Activated CD4-positive, alpha-beta memory T cell treated with anti-CD3 and anti-CD28 coated beads, Interleukin-2, amount 10 ng/mL, durations not matched to agents 7 days and 5 days (primary cell): ENCODE measurements around the gene RASAL1. TPM values are rescaled to one million over a fixed set of nuclear protein-coding genes. Genes with fewer than 3 reads are reported as not detected.

Experiments
- CTCF ChIA-PET: fragments of 350-600 bp; sonication (Branson Sonifier 250); formaldehyde crosslinking; loops from one replicate; lab custom pipeline; 2021; ENCODE audit warnings: antibody characterized with exemption, inconsistent platforms; lab: Charles Lee
- POLR2A ChIA-PET: fragments of 350-600 bp; sonication (Branson Sonifier 250); formaldehyde crosslinking; loops from one replicate; lab custom pipeline; 2021; ENCODE audit warnings: antibody characterized with exemption; lab: Charles Lee
- DNase-seq: peaks from one replicate; pipeline ENCODE4 v3.0.0-alpha.2; 2020
- H3K27ac Mint-ChIP-seq: one replicate; pipeline ENCODE4 v1.8.0; 2021; ENCODE audit warnings: mild to moderate bottlenecking, mixed read lengths
- H3K27me3 Mint-ChIP-seq: one replicate; pipeline ENCODE4 v1.8.0; 2021; ENCODE audit warnings: mixed read lengths
- H3K36me3 Mint-ChIP-seq: one replicate; pipeline ENCODE4 v1.8.0; 2021; ENCODE audit warnings: low read depth, mixed read lengths
- H3K4me1 Mint-ChIP-seq: one replicate; pipeline ENCODE4 v1.8.0; 2021; ENCODE audit warnings: mixed read lengths
- H3K4me3 Mint-ChIP-seq: one replicate; pipeline ENCODE4 v1.8.0; 2021; ENCODE audit warnings: mild to moderate bottlenecking, mixed read lengths
- H3K9me3 Mint-ChIP-seq: one replicate; pipeline ENCODE4 v1.8.0; 2021; ENCODE audit warnings: mixed read lengths
- total RNA-seq, 2 experiments: library from RNA; stranded (reverse); gene quantifications; one replicate each; pipeline ENCODE4 v1.2.3, GENCODE V29; 2021

RASAL1 gene
- total RNA-seq, 2 experiments from 2014 or later: 0.10 to 0.35 TPM

DNA sequence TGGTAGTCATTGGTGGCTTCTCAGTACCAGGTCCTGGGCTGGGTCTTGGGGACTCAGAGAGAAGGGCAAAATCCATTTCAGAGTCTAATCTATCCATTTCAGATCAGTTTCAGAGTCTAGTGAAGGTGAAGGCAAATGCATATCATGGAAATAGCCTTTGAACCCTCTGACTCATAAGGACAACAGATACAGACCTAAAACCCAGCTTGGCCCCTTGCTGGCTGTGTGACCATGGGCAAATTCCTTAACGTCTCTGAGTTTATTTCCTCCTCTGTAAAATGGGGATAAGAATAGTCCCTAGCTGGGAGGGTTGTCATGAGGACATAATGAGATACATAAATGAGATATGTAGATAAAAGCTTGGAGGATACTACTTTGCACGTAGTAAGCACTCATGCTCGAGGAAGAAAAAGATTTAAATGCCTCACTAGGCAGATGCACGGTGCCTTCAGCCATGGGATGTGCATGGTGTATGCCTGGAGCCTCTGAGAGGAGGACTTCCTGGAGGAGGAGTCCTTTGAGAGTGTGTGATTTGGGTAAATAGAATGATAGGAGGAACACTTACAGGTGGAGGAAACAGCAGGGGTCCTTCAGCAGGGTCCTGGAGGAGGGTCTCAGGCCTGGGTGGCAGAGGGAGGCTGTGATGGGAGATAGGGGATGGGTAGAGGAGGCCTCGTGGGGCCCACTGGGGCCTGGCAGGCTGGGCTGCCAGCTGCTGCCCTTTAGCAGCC is 71.0 kb downstream of the RASAL1 start:
- no peaks in the 10 kb centered on the region for H3K4me1 Mint-ChIP-seq
- H3K36me3 Mint-ChIP-seq: no peaks in the 10 kb centered on the region
- ChIA-PET CTCF (no interaction called here), POLR2A (no interaction called here)
- DNase-seq: no peak
- no peaks in the 10 kb centered on the region for H3K27me3 Mint-ChIP-seq
- H3K27ac Mint-ChIP-seq: no peak overlapping the region
- no peaks in the 10 kb centered on the region for H3K9me3 Mint-ChIP-seq
- no peak overlapping the region for H3K4me3 Mint-ChIP-seq

DNA sequence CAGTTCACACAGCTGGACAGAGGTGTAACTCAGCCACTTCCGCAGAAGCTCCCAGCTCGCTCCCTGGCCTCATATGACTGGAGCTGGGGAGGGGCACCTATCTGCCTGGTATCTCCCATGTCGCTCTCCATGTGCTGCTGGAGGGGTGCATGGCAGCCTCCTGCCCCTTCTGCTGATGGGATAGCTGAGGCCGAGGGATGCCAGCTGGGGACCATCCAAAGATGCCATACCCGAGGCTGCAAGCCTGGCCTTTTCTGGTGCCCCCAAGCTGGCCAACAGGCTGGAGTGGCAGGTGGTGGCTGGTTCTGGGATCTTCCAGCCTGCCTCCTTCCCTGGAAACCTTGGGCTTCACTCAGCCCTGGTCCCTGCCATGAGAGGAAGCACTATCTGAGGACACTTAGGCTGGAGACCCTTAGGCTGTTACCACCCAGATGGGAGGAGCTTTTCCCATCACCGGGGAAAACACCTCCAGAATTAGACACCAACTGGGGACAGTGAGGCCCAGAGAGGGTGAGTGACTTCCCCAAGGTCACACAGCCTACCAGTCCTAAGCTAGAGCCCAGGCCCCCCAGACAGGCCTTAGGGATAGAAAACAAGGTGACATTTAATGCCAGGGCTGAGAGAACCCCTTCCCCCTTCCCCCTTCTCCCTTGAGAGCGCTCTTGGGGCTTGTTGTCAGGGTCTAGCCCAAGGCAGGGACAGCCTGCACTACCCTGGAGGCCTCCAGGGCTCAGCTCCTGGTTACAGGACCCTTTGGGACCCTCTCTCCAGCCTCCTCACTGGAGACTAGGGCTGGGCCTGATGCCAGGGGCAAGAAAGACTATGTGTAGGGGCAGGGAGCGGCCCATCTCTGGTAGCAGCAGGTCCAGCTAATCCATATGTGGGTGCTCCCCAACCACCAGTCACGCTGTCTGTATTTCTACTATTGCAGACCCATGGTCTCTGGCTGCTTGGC is 71.9 kb downstream of the RASAL1 start:
- H3K4me1 Mint-ChIP-seq: no peaks in the 10 kb centered on the region
- DNase-seq: no peak
- ChIA-PET CTCF (interaction anchor here (1.2 to 1.4 kb wide), 2 partner anchors 10 to 15 kb away, joined by 3 to 4 read pairs; no protein-coding TSS in a partner anchor), POLR2A (no interaction called here)
- no peaks in the 10 kb centered on the region for H3K27me3 Mint-ChIP-seq
- H3K9me3 Mint-ChIP-seq: no peaks in the 10 kb centered on the region
- H3K36me3 Mint-ChIP-seq: no peaks in the 10 kb centered on the region
- no peak overlapping the region for H3K27ac Mint-ChIP-seq
- H3K4me3 Mint-ChIP-seq: no peak overlapping the region

DNA sequence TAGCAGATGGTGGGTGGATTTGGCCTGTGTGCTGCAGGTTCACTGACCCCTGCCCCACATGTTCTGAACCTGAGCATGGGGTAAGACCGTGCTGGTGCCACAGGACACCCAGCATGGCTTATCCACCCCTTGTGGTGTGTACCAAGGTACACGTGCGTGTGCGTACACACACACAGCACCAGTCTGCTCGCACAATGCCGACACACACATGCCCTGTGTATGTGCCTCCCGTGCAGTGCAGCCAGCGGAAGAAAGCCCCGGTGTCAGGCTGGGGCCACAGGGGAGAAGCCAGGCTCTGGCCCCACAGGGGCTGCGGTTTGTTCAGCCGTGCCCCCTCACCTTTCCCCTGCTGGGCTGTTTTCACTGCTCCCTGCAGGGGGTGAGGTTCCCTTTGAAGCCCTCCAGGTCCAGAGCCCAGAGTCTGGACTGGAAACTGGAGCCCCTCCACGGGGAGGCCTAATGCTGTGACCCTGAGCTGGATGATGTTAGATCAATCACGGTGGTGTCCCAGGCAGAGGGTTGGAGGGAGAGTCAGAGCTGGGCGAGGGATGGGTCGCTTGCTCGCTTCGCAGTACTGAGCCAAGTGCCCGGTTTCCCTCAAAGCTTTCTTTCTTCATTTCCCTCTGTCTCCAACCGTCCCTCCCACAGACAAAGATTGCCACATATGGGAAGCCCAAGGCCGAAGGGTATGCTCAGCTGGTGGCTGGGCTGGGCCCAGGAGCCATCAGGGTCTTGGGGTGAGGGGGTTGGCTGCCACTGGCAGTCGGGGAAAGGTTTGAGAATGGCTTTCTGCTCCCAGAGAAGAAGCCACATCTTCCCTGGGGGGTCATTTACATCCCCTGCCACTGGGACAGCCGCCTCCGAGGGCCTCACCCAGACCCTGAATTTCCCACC is 72.8 kb downstream of the RASAL1 start:
- no peaks in the 10 kb centered on the region for H3K9me3 Mint-ChIP-seq
- peaks cover 3% of the 10 kb centered on the region for H3K27me3 Mint-ChIP-seq
- ChIA-PET CTCF (interaction anchor here (1.2 to 1.4 kb wide), 2 partner anchors 9 to 14 kb away, joined by 3 to 4 read pairs; no protein-coding TSS in a partner anchor), POLR2A (no interaction called here)
- H3K36me3 Mint-ChIP-seq: no peaks in the 10 kb centered on the region
- H3K4me3 Mint-ChIP-seq: no peak overlapping the region
- no peak overlapping the region for H3K27ac Mint-ChIP-seq
- H3K4me1 Mint-ChIP-seq: no peaks in the 10 kb centered on the region
- no peak for DNase-seq

- Mint-ChIP-seq H3K27ac (no peak overlapping the region), H3K4me1 (peaks cover 2% of the 10 kb centered on the region), H3K27me3 (peaks cover 5% of the 10 kb centered on the region), H3K4me3 (no peak overlapping the region), H3K36me3 (no peaks in the 10 kb centered on the region), H3K9me3 (no peaks in the 10 kb centered on the region)
- POLR2A ChIA-PET: no interaction called here
- CTCF ChIA-PET: no interaction called here
- DNase-seq: no peak
Observed at GRCh38 chr12:113061061-113061694, 74.4 kb downstream of the RASAL1 start.

DNA sequence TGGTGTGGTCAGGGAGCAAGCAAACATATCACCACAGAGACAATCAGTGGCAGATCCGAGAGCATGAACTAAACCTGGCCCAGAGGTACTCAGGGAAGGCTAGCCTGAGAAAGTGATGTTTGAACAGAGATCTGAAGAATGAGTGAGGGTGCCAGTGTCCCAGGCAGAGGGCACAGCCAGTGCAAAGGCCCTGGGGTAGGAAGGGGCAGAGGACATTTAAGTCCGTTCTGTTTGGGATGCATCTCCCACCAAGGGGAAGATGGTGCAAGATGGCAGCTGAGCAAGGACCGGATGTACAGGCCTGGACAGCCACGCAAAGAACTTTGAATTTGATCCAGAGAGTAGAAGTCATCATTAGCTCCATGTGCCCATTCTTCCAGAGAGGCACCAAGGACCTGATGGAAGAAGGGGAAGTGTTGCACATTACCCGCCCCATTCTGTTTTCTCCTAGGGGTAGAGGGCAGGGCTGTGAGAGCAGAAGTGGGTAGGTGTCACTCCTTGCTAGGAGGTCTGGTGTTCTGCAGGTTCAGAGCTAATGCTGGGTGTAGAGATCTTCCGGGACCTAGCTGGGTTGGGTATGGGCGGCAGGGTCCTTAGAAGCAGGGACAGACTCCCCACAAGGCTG is 75.1 kb downstream of the RASAL1 start:
- H3K27me3 Mint-ChIP-seq: peaks cover 10% of the 10 kb centered on the region
- ChIA-PET POLR2A (no interaction called here), CTCF (no interaction called here)
- H3K27ac Mint-ChIP-seq: no peak overlapping the region
- H3K4me1 Mint-ChIP-seq: peaks cover 2% of the 10 kb centered on the region
- H3K9me3 Mint-ChIP-seq: no peaks in the 10 kb centered on the region
- no peak overlapping the region for H3K4me3 Mint-ChIP-seq
- DNase-seq: no peak
- H3K36me3 Mint-ChIP-seq: no peaks in the 10 kb centered on the region

DNA sequence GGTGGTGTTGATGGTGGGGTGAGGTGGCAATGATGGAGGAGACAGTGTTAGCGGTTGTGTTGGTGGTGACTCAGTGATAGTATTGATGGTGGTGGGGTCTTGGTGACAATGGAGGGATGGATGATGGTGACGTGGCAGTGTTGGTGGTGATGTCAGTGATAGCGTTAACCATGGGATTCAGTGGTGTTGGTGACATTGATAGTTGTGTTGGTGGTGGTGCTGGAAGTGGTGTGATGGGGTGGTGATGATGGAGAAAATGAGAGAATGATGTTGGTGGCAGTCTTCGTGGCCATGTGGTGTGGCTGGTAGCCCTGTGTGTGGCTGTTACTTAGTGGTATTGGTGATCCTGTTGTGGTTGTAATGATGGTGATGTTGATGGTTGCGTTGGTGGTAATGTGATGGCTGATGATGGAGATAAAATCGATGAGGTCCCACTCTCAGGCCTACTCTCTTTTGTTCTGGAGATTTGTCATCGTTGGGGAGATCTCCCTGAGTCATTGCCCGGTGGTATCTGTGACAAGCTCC is 76.4 kb downstream of the RASAL1 start:
- no peak for DNase-seq
- H3K4me1 Mint-ChIP-seq: peaks cover 2% of the 10 kb centered on the region
- no peak overlapping the region for H3K4me3 Mint-ChIP-seq
- CTCF ChIA-PET: interaction anchor here (1.5 kb wide), 1 partner anchor 94 kb away, joined by 4 read pairs; no protein-coding TSS in a partner anchor
- POLR2A ChIA-PET: no interaction called here
- H3K27ac Mint-ChIP-seq: no peak overlapping the region
- no peaks in the 10 kb centered on the region for H3K9me3 Mint-ChIP-seq
- peaks cover 20% of the 10 kb centered on the region for H3K27me3 Mint-ChIP-seq
- H3K36me3 Mint-ChIP-seq: no peaks in the 10 kb centered on the region

- H3K4me3 Mint-ChIP-seq: no peak overlapping the region
- peaks cover 20% of the 10 kb centered on the region for H3K27me3 Mint-ChIP-seq
- H3K4me1 Mint-ChIP-seq: peaks cover 2% of the 10 kb centered on the region
- POLR2A ChIA-PET: no interaction called here
- H3K27ac Mint-ChIP-seq: no peak overlapping the region
- no peaks in the 10 kb centered on the region for H3K36me3 Mint-ChIP-seq
- H3K9me3 Mint-ChIP-seq: no peaks in the 10 kb centered on the region
- no peak for DNase-seq
- CTCF ChIA-PET: interaction anchor here (1.1 to 1.5 kb wide), 2 partner anchors 39 to 95 kb away, joined by 3 to 4 read pairs; no protein-coding TSS in a partner anchor
Observed at GRCh38 chr12:113058553-113058952, 77.0 kb downstream of the RASAL1 start.

- H3K27me3 Mint-ChIP-seq: peaks cover 20% of the 10 kb centered on the region
- peaks cover 2% of the 10 kb centered on the region for H3K4me1 Mint-ChIP-seq
- H3K4me3 Mint-ChIP-seq: no peak overlapping the region
- H3K9me3 Mint-ChIP-seq: no peaks in the 10 kb centered on the region
- ChIA-PET POLR2A (no interaction called here), CTCF (interaction anchor here (1.1 to 1.5 kb wide), 2 partner anchors 40 to 95 kb away, joined by 3 to 4 read pairs; no protein-coding TSS in a partner anchor)
- no peaks in the 10 kb centered on the region for H3K36me3 Mint-ChIP-seq
- DNase-seq: no peak
- no peak overlapping the region for H3K27ac Mint-ChIP-seq
Observed at GRCh38 chr12:113057565-113058485, 77.7 kb downstream of the RASAL1 start.

GRCh38 chr12:113056631-113057488 is 78.7 kb downstream of the RASAL1 start, which contains the start of gene DTX1:
Gene DTX1, plus strand, starts transcription at chr12:113056730. Its CDS starts 1,463 bp downstream, at chr12:113058193.
- H3K27me3 Mint-ChIP-seq: peaks cover 20% of the 10 kb centered on the region
- CTCF ChIA-PET: no interaction called here
- no peak within 1 kb of the TSS for H3K27ac Mint-ChIP-seq
- no peak within 1 kb of the TSS for H3K4me3 Mint-ChIP-seq
- no peak for DNase-seq
- H3K36me3 Mint-ChIP-seq: no peaks in the 10 kb centered on the region
- H3K9me3 Mint-ChIP-seq: no peaks in the 10 kb centered on the region
- H3K4me1 Mint-ChIP-seq: peaks cover 2% of the 10 kb centered on the region
- POLR2A ChIA-PET: no interaction called here

DNA sequence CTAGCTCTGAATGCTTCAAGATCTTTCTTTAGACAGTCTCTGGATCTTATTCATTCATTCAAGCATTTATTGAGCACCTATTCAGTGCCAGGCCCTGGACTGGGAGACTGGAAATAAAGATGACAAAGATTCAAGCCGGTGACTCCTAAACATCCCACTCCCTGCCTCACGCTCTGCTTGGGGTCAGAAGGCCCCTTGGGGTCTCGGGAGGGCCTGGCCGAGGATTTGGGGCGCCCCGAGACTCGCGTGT is 79.3 kb downstream of the RASAL1 start:
- no peaks in the 10 kb centered on the region for H3K36me3 Mint-ChIP-seq
- H3K27me3 Mint-ChIP-seq: peaks cover 20% of the 10 kb centered on the region
- POLR2A ChIA-PET: no interaction called here
- H3K4me3 Mint-ChIP-seq: no peak overlapping the region
- CTCF ChIA-PET: no interaction called here
- H3K9me3 Mint-ChIP-seq: no peaks in the 10 kb centered on the region
- H3K4me1 Mint-ChIP-seq: peaks cover 2% of the 10 kb centered on the region
- no peak overlapping the region for H3K27ac Mint-ChIP-seq
- no peak for DNase-seq
